WTC11 (cell line): Measurements from ENCODE around the gene LRP4. TPM values are rescaled to one million over a fixed set of nuclear protein-coding genes. Genes with fewer than 3 reads are reported as not detected.

Source experiments
- ATAC-seq: fragments of 200-7000 bp; cut with Tn5 transposase; 2 replicates; pipeline ENCODE4 v1.10.0; 2021; ENCODE audit warnings: mild to moderate bottlenecking, moderate library complexity
- CTCF ChIA-PET: fragments of 300-600 bp; sonication (Branson Sonifier 250); formaldehyde crosslinking; loops from one replicate; lab custom pipeline; 2021; ENCODE audit warnings: antibody characterized with exemption; lab: Charles Lee
- POLR2A ChIA-PET: fragments of 350-600 bp; sonication (Branson Sonifier 250); formaldehyde crosslinking; loops from one replicate; lab custom pipeline; 2021; ENCODE audit warnings: antibody characterized with exemption; lab: Charles Lee
- DNase-seq: peaks from one replicate; pipeline ENCODE4 v3.0.0; 2021; ENCODE audit warnings: low spot score
- H3K27ac Mint-ChIP-seq: 2 replicates; pipeline ENCODE4 v1.8.0; 2021; ENCODE audit warnings: mixed read lengths
- H3K27me3 Mint-ChIP-seq: 2 replicates; pipeline ENCODE4 v1.8.0; 2021; ENCODE audit warnings: low read depth, mild to moderate bottlenecking, moderate library complexity, mixed read lengths
- H3K36me3 Mint-ChIP-seq: 2 replicates; pipeline ENCODE4 v1.8.0; 2021; ENCODE audit warnings: mixed read lengths
- H3K4me1 Mint-ChIP-seq: 2 replicates; pipeline ENCODE4 v1.8.0; 2022; ENCODE audit warnings: mixed read lengths
- H3K4me3 Mint-ChIP-seq: 2 replicates; pipeline ENCODE4 v1.8.0; 2021; ENCODE audit warnings: mild to moderate bottlenecking, moderate library complexity, mixed read lengths
- H3K9me3 Mint-ChIP-seq: 2 replicates; pipeline ENCODE4 v1.8.0; 2021; ENCODE audit warnings: mixed read lengths
- FOXJ3 ChIP-seq: sonication (generic); formaldehyde crosslinking; IDR thresholded peaks from 2 replicates; pipeline ENCODE4 v1.9.0; 2021; ENCODE audit warnings: missing genetic modification reagents, mild to moderate bottlenecking, borderline replicate concordance
- FOXK1 ChIP-seq: sonication (generic); formaldehyde crosslinking; IDR thresholded peaks from 2 replicates; pipeline ENCODE4 v1.8.0; 2022; ENCODE audit warnings: mild to moderate bottlenecking, moderate library complexity, missing genetic modification reagents
- IRF1 ChIP-seq: sonication (generic); formaldehyde crosslinking; IDR thresholded peaks from 2 replicates; pipeline ENCODE4 v1.8.0; 2023; ENCODE audit warnings: missing genetic modification reagents
- IRF2 ChIP-seq: sonication (generic); formaldehyde crosslinking; IDR thresholded peaks from 2 replicates; pipeline ENCODE4 v1.8.0; 2022; ENCODE audit warnings: low read depth, missing genetic modification reagents, borderline replicate concordance
- KAT7 ChIP-seq: sonication (generic); formaldehyde crosslinking; IDR thresholded peaks from 2 replicates; pipeline ENCODE4 v1.8.1; 2023; ENCODE audit warnings: missing genetic modification reagents, mild to moderate bottlenecking, borderline replicate concordance
- NFE2L1 ChIP-seq: sonication (generic); formaldehyde crosslinking; IDR thresholded peaks from 2 replicates; pipeline ENCODE4 v1.8.1; 2023; ENCODE audit warnings: missing genetic modification reagents
- NR3C1 ChIP-seq: sonication (generic); formaldehyde crosslinking; conservative IDR thresholded peaks from 2 replicates; pipeline ENCODE4 v1.8.1; 2023; ENCODE audit warnings: low read depth, mild to moderate bottlenecking, missing genetic modification reagents
- RELA ChIP-seq: sonication (generic); formaldehyde crosslinking; IDR thresholded peaks from 2 replicates; pipeline ENCODE4 v1.8.1; 2022; ENCODE audit warnings: missing genetic modification reagents, mild to moderate bottlenecking, borderline replicate concordance
- RORB ChIP-seq: fragments of 250-450 bp; sonication (Bioruptor Pico); IDR thresholded peaks from 2 replicates; pipeline ENCODE4 v1.9.0; 2021; ENCODE audit warnings: mild to moderate bottlenecking
- SMAD3 ChIP-seq: sonication (generic); formaldehyde crosslinking; IDR thresholded peaks from 2 replicates; pipeline ENCODE4 v1.8.0; 2022; ENCODE audit warnings: missing genetic modification reagents, mild to moderate bottlenecking, borderline replicate concordance
- SMAD4 ChIP-seq: sonication (generic); formaldehyde crosslinking; IDR thresholded peaks from 2 replicates; pipeline ENCODE4 v1.8.0; 2022; ENCODE audit warnings: mild to moderate bottlenecking, missing genetic modification reagents
- SOX15 ChIP-seq: fragments of 250-450 bp; sonication (Bioruptor Pico); IDR thresholded peaks from 2 replicates; pipeline ENCODE4 v1.9.0; 2021; ENCODE audit warnings: mild to moderate bottlenecking
- TEAD4 ChIP-seq: sonication (generic); formaldehyde crosslinking; IDR thresholded peaks from 2 replicates; pipeline ENCODE4 v1.8.0; 2022; ENCODE audit warnings: mild to moderate bottlenecking, missing genetic modification reagents
- ZBTB21 ChIP-seq: sonication (generic); formaldehyde crosslinking; IDR thresholded peaks from 2 replicates; pipeline ENCODE4 v1.8.1; 2023; ENCODE audit warnings: mild to moderate bottlenecking, missing genetic modification reagents, borderline replicate concordance
- ZNF263 ChIP-seq: sonication (generic); formaldehyde crosslinking; IDR thresholded peaks from 2 replicates; pipeline ENCODE4 v1.8.1; 2022; ENCODE audit warnings: low read depth, mild to moderate bottlenecking, moderate library complexity, missing genetic modification reagents
- ZNF281 ChIP-seq: sonication (generic); formaldehyde crosslinking; IDR thresholded peaks from 2 replicates; pipeline ENCODE4 v1.8.0; 2023; ENCODE audit warnings: mild to moderate bottlenecking, missing genetic modification reagents
- ZNF425 ChIP-seq: fragments of 250-450 bp; sonication (Bioruptor Pico); conservative IDR thresholded peaks from 2 replicates; pipeline ENCODE4 v1.9.0; 2021; ENCODE audit warnings: mild to moderate bottlenecking
- total RNA-seq: library from RNA; stranded (reverse); gene quantifications from 3 replicates; pipeline ENCODE4 v1.2.3, GENCODE V29; 2021
- TF ChIP-seq, protein P1 (sequence below): sonication (generic); formaldehyde crosslinking; IDR thresholded peaks from 2 replicates; pipeline ENCODE4 v1.8.1; 2022; ENCODE audit warnings: low read depth, mild to moderate bottlenecking, moderate library complexity, missing genetic modification reagents, borderline replicate concordance
- TF ChIP-seq, protein P2 (sequence below): sonication (generic); formaldehyde crosslinking; IDR thresholded peaks from 2 replicates; pipeline ENCODE4 v1.8.1; 2022; ENCODE audit warnings: low read depth, missing genetic modification reagents, borderline replicate concordance
- TF ChIP-seq, protein P3 (sequence below): sonication (generic); formaldehyde crosslinking; IDR thresholded peaks from 2 replicates; pipeline ENCODE4 v1.8.1; 2023; ENCODE audit warnings: mild to moderate bottlenecking, missing genetic modification reagents

The LRP4 gene
- total RNA-seq, 1 experiment from 2014 or later, result 39.5 TPM

- CTCF ChIA-PET, result no interaction called here
- no peak overlapping the region for H3K4me3 Mint-ChIP-seq
- peaks cover 38% of the 10 kb centered on the region for H3K36me3 Mint-ChIP-seq
- no peaks in the 10 kb centered on the region; the same call in 1 of the 2 replicates for H3K27me3 Mint-ChIP-seq
- no peak for ATAC-seq
- H3K4me1 Mint-ChIP-seq, result no peaks in the 10 kb centered on the region
- no peak for DNase-seq
- POLR2A ChIA-PET, result no interaction called here
- no peaks in the 10 kb centered on the region for H3K9me3 Mint-ChIP-seq
- TF ChIP-seq SMAD4 (CRISPR knock-in tag) (no peak), RELA (CRISPR knock-in tag) (no peak)
- H3K27ac Mint-ChIP-seq, result no peak overlapping the region
These were observed 60.7 kb downstream of the LRP4 start for GRCh38 chr11:46857666-46858065.

DNA sequence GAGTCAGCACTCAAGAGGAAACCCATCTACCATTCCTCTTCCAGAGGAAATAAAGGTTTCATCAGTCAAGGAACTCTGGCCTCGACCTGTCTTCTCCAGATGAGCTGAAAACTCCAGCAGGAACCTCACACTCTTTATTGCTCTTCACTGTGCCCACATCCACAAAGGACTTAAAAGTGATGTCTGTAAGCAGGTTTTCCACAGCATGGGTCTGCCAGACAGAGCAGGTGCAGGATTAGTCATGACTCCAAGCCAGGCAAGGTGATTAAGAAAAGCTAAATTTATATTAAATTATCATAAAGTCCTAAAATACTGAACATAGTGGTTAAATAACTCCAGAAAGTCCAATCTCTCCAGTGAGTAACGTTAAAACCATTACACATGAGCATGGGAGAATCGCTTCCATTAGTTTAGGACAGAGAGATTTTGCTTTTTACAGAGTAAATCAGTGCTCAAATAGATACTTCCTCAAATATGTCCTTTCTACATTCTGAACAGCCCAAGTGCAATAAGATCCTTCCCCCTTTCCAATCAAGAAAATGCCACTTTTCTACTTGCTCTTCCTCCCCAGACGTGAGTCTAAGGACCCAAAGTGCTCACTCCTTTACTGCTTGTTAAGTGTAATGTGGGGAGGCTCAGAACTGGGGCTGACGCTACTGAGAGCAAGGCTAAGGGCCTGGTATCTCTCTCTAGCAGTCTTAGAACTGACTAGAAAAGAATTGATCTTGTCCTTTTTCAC lies 61.6 kb downstream of the LRP4 start:
- H3K27me3 Mint-ChIP-seq, result peaks cover 4% of the 10 kb centered on the region; the same call in 1 of the 2 replicates
- ATAC-seq (no peak), DNase-seq (no peak)
- H3K9me3 Mint-ChIP-seq, result no peaks in the 10 kb centered on the region
- POLR2A ChIA-PET, result no interaction called here
- no peaks in the 10 kb centered on the region for H3K4me1 Mint-ChIP-seq
- CTCF ChIA-PET, result no interaction called here
- H3K36me3 Mint-ChIP-seq, result peaks cover 32% of the 10 kb centered on the region
- H3K4me3 Mint-ChIP-seq, result no peak overlapping the region
- H3K27ac Mint-ChIP-seq, result no peak overlapping the region
- TF ChIP-seq ZNF263 (CRISPR knock-in tag) (no peak), TEAD4 (no peak), NFE2L1 (CRISPR knock-in tag) (no peak), RORB (CRISPR knock-in tag) (no peak), FOXJ3 (CRISPR knock-in tag) (no peak), SOX15 (CRISPR knock-in tag) (no peak), FOXK1 (CRISPR knock-in tag) (no peak), NR3C1 (CRISPR knock-in tag) (no peak), ZNF425 (CRISPR knock-in tag) (no peak), SMAD3 (no peak), ZBTB21 (CRISPR knock-in tag) (no peak), IRF2 (no peak), KAT7 (no peak), IRF1 (no peak), ZNF281 (CRISPR knock-in tag) (no peak)
- TF ChIP-seq, protein P1, sequence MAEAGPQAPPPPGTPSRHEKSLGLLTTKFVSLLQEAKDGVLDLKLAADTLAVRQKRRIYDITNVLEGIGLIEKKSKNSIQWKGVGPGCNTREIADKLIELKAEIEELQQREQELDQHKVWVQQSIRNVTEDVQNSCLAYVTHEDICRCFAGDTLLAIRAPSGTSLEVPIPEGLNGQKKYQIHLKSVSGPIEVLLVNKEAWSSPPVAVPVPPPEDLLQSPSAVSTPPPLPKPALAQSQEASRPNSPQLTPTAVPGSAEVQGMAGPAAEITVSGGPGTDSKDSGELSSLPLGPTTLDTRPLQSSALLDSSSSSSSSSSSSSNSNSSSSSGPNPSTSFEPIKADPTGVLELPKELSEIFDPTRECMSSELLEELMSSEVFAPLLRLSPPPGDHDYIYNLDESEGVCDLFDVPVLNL (CRISPR knock-in tag), result no peak
- TF ChIP-seq, protein P2, sequence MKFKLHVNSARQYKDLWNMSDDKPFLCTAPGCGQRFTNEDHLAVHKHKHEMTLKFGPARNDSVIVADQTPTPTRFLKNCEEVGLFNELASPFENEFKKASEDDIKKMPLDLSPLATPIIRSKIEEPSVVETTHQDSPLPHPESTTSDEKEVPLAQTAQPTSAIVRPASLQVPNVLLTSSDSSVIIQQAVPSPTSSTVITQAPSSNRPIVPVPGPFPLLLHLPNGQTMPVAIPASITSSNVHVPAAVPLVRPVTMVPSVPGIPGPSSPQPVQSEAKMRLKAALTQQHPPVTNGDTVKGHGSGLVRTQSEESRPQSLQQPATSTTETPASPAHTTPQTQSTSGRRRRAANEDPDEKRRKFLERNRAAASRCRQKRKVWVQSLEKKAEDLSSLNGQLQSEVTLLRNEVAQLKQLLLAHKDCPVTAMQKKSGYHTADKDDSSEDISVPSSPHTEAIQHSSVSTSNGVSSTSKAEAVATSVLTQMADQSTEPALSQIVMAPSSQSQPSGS (CRISPR knock-in tag), result no peak
- TF ChIP-seq, protein P3, sequence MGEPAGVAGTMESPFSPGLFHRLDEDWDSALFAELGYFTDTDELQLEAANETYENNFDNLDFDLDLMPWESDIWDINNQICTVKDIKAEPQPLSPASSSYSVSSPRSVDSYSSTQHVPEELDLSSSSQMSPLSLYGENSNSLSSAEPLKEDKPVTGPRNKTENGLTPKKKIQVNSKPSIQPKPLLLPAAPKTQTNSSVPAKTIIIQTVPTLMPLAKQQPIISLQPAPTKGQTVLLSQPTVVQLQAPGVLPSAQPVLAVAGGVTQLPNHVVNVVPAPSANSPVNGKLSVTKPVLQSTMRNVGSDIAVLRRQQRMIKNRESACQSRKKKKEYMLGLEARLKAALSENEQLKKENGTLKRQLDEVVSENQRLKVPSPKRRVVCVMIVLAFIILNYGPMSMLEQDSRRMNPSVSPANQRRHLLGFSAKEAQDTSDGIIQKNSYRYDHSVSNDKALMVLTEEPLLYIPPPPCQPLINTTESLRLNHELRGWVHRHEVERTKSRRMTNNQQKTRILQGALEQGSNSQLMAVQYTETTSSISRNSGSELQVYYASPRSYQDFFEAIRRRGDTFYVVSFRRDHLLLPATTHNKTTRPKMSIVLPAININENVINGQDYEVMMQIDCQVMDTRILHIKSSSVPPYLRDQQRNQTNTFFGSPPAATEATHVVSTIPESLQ (CRISPR knock-in tag), result no peak
